GM18499 (cell line): ENCODE results near the gene ICAM4.
"Not testable (repeated sequence)": the region's sequence is repeated elsewhere in the genome, so short reads cannot be mapped to it uniquely, and the experiment has no call there.

Experiments used
- ATAC-seq: cut with Tn5 transposase; IDR thresholded peaks from one replicate; pipeline ENCODE4 v1.9.1; 2021; ENCODE audit warnings: moderate number of reproducible peaks; ENCODE audit not compliant: insufficient read depth, unreplicated experiment

The ICAM4 gene

DNA sequence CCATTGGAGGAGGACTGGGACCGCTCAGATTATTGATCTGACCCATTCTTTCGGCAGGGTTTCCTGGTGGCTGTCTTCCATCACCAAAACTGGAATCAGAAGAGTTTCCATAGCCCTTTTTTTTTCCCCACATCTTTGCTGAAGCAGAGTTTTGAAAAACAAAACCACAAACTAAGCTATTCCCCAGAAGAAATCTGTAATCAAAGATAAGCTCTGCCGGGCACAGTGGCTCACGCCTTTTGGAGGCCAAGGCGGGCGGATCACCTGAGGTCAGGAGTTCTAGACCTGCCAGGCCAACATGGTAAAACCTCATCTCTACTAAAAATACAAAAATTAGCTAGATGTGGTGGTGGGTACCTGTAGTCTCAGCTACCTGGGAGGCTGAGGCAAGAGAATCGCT lies 20.0 kb upstream of the ICAM4 start:
- no peak for ATAC-seq

DNA sequence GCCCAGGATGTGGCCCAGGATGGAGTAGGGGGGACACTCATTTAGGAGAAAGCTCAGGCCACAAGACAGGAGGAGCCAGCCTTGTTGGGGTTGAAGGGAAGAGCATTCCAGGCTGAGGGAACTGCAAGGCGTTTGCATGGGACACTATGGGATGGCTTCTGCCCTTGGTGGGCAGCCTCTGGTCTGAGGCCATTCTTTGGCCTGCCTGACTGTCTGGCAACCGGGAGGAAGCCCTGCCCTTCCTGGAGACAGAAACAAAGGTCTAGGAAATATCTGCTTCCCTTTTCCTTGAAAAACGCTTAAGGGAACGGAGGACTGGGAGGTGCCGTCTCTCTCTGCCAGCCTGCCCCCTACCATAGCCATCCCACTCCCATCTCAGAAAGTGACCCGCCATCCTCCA lies 18.7 kb upstream of the ICAM4 start:
- no peak for ATAC-seq

DNA sequence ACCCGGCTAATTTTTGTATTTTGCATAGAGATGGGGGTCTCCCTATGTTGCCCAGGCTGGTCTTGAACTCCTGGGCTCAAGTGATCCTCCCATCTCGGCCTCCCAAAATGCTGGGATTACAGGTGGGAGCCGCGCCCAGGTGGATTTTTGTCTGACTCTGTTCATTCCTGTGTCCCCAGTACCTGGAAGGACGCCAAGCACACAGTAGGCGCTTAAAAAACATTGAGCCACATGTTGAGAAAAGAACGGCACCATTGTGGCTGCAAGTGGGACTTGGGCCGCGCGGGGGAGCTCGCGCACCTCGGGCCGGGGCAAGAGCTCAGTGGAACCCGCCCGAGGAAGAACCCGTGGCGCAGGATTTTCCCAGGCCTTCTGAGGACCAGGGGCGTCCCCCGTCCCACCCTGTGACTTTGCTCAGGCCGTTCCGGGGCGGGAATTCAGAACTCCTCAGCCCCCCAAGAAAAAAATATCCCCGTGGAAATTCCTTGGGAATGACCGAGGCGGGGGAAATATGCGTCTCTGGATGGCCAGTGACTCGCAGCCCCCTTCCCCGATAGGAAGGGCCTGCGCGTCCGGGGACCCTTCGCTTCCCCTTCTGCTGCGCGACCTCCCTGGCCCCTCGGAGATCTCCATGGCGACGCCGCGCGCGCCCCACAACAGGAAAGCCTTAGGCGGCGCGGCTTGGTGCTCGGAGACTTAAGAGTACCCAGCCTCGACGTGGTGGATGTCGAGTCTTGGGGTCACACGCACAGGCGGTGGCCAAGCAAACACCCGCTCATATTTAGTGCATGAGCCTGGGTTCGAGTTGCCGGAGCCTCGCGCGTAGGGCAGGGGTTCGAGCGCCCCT lies 17.2 kb upstream of the ICAM4 start:
- no peak for ATAC-seq

DNA sequence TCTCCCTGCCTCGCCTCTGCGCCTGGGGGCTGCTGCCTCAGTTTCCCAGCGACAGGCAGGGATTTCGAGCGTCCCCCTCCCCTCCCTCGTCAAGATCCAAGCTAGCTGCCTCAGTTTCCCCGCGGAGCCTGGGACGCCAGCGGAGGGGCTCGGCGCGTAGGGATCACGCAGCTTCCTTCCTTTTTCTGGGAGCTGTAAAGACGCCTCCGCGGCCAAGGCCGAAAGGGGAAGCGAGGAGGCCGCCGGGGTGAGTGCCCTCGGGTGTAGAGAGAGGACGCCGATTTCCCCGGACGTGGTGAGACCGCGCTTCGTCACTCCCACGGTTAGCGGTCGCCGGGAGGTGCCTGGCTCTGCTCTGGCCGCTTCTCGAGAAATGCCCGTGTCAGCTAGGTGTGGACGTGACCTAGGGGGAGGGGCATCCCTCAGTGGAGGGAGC lies 16.6 kb upstream of the ICAM4 start:
- no peak for ATAC-seq

DNA sequence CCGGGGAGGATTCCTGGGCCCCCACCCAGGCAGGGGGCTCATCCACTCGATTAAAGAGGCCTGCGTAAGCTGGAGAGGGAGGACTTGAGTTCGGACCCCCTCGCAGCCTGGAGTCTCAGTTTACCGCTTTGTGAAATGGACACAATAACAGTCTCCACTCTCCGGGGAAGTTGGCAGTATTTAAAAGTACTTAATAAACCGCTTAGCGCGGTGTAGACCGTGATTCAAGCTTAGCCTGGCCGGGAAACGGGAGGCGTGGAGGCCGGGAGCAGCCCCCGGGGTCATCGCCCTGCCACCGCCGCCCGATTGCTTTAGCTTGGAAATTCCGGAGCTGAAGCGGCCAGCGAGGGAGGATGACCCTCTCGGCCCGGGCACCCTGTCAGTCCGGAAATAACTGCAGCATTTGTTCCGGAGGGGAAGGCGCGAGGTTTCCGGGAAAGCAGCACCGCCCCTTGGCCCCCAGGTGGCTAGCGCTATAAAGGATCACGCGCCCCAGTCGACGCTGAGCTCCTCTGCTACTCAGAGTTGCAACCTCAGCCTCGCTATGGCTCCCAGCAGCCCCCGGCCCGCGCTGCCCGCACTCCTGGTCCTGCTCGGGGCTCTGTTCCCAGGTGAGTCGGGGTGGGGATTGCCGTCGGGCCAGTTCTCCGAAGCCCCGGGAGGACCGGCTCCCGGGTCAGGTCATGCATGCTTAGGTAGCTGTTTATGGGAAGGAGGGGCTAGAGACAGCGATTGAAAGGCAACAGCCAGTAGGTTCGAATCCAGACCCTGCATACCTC lies 15.9 kb upstream of the ICAM4 start, which contains the start of gene ICAM1:
Gene ICAM1 (plus strand): TSS at position 505 of the 779 bp plus-strand sequence. CDS start 40 bp downstream, at position 545.
- ATAC-seq = no peak

DNA sequence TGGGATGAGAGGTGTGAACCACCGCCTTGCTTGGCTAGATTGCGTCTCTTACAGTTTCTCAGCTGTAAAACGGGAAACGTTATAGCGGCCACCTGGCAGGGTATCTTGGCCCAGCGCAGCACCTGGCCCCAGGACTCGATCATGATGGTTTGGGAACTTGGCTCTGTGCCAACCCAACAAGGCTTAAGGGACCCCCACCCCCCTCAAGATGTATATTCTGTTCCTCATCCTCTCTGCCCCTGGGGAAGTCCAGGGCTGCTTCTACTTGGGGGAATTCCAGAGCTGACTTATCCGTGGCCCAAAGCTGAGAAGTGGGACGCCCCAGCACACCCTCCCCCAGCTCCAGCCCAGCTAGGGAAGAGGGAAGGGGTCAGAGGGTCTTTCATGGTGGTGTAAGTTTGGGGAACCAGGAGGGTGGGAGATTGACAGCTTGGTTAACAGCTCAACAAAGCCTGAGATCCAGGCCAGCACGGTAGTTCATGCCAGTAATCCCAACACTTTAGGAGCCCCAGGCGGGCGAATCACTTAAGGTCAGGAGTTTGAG lies 15.1 kb upstream of the ICAM4 start:
- ATAC-seq = no peak

DNA sequence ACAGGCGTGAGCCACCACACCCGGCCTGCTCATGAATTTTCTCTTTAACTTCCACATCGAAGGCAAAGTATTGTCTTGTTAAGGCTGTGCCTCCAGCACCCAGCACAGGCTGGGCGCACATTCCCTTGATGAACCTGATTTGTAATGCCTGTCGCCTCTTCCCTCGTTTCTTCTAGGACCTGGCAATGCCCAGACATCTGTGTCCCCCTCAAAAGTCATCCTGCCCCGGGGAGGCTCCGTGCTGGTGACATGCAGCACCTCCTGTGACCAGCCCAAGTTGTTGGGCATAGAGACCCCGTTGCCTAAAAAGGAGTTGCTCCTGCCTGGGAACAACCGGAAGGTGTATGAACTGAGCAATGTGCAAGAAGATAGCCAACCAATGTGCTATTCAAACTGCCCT lies 12.2 kb upstream of the ICAM4 start:
- no peak for ATAC-seq

DNA sequence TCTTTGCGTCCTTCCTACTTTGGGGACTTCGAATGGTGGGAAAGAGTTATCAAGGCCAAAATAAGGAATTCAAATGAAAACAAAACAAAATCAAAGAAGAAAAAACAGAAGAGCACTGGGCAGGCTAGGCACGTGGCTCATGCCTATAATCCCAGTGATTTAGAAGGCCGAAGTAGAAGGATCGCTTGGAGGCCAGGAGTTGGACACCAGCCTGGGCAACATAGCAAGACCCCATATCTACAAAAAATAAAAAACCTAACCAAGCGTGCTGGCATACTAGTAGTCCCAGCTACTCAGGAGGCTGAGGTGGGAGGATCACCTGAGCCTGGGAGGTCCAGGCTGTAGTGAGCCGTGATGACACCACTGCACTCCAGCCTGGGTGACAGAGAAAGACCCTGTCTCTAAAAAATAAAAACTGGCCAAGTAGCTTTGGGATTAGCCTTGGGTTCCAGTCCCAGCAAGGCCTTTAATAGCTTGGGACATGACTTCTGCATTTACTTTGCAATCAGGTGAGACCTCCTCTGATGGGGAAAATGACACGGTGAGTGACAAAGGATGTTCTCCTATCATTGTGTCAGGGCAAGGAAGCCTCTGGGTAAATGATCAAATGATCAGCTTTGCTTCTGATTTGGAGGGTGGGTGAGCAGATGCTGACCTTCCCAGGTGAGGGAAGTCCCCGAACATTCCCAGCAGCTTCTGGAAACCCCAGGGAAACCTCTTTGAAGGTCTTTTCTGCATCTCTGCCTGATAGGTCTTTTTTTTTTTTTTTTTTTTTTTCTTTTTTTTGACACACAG lies 8.8 kb upstream of the ICAM4 start:
- no peak for ATAC-seq

DNA sequence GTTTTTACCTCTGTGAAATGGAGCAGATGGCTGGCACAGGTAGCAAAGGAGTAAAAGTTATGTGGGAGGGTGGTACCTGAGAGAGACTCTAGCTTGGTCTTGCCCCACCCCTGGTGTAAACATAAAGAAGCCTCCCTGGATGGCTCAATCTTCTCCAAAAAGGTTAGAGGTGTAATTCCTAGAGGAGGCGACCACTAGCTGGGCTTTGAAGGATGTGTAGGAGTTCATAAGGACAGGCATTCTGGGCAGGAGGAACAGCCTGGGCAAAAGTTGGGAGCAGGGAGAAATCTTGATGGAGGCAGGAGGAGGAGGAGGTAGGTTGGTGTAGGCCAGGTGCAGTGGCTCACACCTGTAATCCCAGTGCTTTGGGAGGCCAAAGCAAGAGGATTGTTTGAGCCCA lies 7.8 kb upstream of the ICAM4 start:
- no peak for ATAC-seq

DNA sequence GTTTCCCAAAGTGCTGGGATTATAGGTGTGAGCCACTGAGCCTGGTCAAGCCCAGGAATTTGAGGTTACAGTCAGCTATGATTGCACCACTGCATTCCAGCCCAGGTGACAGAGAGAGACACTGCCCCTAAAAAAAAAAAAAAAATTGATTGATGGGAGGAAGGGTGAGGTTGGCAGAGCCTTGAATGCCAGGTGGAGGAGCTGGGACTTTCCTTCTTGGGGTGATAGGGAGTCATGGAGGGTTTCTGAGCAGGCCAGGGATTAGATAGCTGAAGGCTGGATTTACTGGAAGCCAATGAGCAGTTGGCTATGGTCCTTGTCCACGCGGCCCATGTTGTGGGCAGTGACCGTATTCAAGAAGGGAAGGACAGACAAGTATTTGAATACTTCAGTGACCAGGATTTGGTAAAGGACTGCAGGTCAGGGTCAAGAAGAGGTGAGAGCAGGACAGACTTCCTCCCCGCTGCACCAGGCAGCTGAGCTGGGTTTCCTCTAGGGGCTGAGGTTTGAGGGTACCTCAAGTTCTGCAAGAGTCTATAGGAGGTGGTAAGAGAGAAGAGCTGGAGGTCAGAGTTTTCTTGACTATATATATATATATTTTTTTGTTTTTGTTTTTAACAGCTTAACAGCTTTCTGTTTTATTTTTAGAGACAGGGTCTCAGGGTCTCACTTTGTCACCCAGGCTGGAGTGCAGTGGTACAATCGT lies 6.9 kb upstream of the ICAM4 start:
- ATAC-seq = no peak

DNA sequence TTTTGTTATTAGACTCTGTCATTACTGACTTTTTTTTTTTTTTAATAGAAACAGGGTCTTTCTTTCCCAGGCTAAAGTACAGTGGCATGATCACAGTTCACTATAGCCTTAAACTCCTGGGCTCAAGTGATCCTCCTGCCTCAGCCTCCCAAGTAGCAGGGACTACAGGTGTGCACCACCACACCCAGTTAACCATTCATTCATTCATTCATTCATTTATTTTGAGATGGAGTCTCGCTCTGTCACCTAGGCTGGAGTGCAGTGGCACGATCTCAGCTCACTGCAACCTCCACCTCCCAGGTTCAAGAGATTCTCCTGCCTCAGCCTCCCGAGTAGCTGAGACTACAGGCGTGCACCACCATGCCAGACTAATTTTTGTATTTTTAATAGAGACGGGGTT lies 4.7 kb upstream of the ICAM4 start:
- ATAC-seq = not testable (repeated sequence)

DNA sequence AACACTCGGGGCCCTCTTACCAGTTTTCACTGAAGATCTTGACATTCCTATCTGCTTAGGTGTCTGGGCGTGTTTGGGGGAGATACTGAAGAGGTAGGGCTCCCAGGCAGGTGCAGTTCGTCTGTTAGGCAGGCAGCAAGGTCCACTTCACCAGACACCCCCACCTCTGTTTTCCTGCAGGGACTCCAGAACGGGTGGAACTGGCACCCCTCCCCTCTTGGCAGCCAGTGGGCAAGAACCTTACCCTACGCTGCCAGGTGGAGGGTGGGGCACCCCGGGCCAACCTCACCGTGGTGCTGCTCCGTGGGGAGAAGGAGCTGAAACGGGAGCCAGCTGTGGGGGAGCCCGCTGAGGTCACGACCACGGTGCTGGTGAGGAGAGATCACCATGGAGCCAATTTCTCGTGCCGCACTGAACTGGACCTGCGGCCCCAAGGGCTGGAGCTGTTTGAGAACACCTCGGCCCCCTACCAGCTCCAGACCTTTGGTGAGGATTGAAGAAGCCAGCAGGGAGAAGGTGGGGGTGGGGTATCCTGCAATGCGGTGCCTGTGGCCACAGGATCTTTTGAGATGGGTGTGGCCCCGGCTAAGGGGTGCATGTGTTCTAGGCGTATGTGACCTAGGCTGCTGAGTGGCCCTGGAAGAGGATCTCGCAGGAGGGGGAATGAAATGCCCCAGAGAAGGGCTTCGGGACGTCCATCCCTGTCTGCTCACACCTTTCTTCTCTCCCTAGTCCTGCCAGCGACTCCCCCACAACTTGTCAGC lies 3.3 kb upstream of the ICAM4 start:
- ATAC-seq = no peak

DNA sequence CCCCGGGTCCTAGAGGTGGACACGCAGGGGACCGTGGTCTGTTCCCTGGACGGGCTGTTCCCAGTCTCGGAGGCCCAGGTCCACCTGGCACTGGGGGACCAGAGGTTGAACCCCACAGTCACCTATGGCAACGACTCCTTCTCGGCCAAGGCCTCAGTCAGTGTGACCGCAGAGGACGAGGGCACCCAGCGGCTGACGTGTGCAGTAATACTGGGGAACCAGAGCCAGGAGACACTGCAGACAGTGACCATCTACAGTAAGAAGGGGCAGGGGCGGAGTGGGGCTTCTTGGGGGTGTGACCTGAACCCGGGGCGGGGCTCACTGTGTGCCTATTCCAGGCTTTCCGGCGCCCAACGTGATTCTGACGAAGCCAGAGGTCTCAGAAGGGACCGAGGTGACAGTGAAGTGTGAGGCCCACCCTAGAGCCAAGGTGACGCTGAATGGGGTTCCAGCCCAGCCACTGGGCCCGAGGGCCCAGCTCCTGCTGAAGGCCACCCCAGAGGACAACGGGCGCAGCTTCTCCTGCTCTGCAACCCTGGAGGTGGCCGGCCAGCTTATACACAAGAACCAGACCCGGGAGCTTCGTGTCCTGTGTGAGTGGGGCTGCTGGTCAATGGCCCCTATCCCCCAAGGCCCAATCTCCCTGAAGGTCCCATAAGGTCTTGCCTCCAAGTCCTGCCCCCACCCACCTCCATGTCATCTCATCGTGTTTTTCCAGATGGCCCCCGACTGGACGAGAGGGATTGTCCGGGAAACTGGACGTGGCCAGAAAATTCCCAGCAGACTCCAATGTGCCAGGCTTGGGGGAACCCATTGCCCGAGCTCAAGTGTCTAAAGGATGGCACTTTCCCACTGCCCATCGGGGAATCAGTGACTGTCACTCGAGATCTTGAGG lies 2.4 kb upstream of the ICAM4 start:
- no peak for ATAC-seq

DNA sequence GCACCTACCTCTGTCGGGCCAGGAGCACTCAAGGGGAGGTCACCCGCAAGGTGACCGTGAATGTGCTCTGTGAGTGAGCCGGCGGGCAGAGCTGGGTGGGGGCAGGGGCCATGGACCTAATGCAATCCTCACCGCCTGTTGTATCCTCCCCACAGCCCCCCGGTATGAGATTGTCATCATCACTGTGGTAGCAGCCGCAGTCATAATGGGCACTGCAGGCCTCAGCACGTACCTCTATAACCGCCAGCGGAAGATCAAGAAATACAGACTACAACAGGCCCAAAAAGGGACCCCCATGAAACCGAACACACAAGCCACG lies 1.8 kb upstream of the ICAM4 start:
- ATAC-seq = no peak

DNA sequence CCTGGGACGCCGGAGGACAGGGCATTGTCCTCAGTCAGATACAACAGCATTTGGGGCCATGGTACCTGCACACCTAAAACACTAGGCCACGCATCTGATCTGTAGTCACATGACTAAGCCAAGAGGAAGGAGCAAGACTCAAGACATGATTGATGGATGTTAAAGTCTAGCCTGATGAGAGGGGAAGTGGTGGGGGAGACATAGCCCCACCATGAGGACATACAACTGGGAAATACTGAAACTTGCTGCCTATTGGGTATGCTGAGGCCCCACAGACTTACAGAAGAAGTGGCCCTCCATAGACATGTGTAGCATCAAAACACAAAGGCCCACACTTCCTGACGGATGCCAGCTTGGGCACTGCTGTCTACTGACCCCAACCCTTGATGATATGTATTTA lies 1.4 kb upstream of the ICAM4 start:
- ATAC-seq = no peak

DNA sequence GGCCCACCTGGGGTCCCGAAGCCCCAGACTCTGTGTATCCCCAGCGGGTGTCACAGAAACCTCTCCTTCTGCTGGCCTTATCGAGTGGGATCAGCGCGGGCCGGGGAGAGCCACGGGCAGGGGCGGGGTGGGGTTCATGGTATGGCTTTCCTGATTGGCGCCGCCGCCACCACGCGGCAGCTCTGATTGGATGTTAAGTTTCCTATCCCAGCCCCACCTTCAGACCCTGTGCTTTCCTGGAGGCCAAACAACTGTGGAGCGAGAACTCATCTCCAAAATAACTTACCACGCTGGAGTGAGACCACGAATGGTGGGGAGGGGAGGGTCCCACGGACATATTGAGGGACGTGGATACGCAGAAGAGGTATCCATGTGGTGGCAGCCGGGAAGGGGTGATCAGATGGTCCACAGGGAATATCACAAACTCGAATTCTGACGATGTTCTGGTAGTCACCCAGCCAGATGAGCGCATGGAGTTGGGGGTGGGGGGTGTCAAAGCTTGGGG lies 2.0 kb downstream of the ICAM4 start:
- ATAC-seq = no peak

DNA sequence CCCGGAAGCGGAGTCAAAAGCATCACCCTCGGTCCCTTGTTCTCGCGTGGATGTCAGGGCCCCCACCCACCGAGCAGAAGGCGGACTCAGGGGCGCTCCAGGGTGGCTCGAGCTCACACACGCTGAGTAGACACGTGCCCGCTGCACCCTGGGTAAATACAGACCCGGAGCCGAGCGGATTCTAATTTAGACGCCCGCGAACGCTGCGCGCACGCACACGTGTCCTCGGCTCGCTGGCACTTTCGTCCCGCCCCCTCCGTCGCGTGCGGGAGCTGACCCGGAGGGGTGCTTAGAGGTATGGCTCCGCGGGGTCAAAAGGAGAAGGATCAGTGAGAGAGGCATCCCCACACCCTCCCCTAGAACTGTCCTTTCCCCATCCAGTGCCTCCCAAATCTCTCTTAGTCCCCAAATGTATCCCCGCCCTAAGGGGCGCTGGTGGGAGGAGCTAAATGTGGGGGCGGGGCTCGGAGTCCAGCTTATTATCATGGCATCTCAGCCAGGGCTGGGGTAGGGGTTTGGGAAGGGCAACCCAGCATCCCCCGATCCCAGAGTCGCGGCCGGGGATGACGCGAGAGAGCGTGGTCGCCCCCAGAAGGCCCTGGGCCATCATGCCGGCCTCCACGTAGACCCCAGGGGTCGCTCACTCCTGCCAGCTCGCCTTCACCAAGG lies 2.5 kb downstream of the ICAM4 start:
- ATAC-seq = no peak
